Gastroesophageal sphincter (tissue), 3 donors: ENCODE data around the gene FAM193A.

Experiments used
- CTCF ChIP-seq, 4 experiments: fragments of 200-600 bp in 2 of 4; fragments of 450-650 bp in 2 of 4; sonication (generic) in 1 of 4; IDR thresholded peaks; one replicate each; pipeline ENCODE4 v1.5.1; 2017 to 2019; ENCODE audit warnings: antibody characterized with exemption in 4 of 4, mild to moderate bottlenecking in 2 of 4, moderate library complexity in 2 of 4
- EP300 ChIP-seq: sonication (generic); formaldehyde crosslinking; IDR thresholded peaks from one replicate; pipeline ENCODE4 v1.6.1; 2017; ENCODE audit warnings: antibody characterized with exemption, mild to moderate bottlenecking
- POLR2A ChIP-seq, 2 donors: fragments of 450-650 bp; IDR thresholded peaks; one replicate each; pipeline ENCODE4 v1.6.1; 2017; ENCODE audit warnings: antibody characterized with exemption in 2 of 2, mild to moderate bottlenecking in 2 of 2, moderate library complexity in 1 of 2
- POLR2AphosphoS5 ChIP-seq: sonication (generic); formaldehyde crosslinking; IDR thresholded peaks from one replicate; pipeline ENCODE4 v1.6.1; 2017; ENCODE audit warnings: antibody characterized with exemption

GRCh38 chr4:2501034-2501594, 35.3 kb upstream of the FAM193A start:
- TF ChIP-seq CTCF (IDR thresholded peaks at IDR 0.05) (no peak), POLR2A (IDR thresholded peaks at IDR 0.05) (no peak), POLR2AphosphoS5 (no peak), EP300 (no peak)
